OCI-LY3 (cell line): ENCODE results near the gene ACAT2.
"Not testable (repeated sequence)": the region's sequence is repeated elsewhere in the genome, so short reads cannot be mapped to it uniquely, and the experiment has no call there.

Experiments
- H2AFZ ChIP-seq: fragments of 200-600, 300-600 bp; shearing (Covaris generic); 2 replicates; pipeline ENCODE4 v1.6.0; 2014; ENCODE audit warnings: antibody characterized with exemption, low read depth, low read length
- H3K27ac ChIP-seq: fragments of 200-600, 300-600 bp; sonication (generic); 2 replicates; pipeline ENCODE4 v1.5.1; 2014; ENCODE audit warnings: mild to moderate bottlenecking, low read length, moderate library complexity, mixed read lengths
- H3K27me3 ChIP-seq: fragments of 200-600, 300-600 bp; sonication (generic); 2 replicates; pipeline ENCODE4 v1.6.1; 2014; ENCODE audit warnings: low read depth, low read length, mixed read lengths
- H3K36me3 ChIP-seq: fragments of 200-600, 300-600 bp; sonication (generic); replicated peaks from 2 replicates; pipeline ENCODE3; 2014; ENCODE audit warnings: low read depth, low read length, mixed read lengths
- H3K4me1 ChIP-seq: fragments of 300-600, 200-600 bp; sonication (generic); 2 replicates; pipeline ENCODE4 v1.6.1; 2014; ENCODE audit warnings: low read length, mixed read lengths
- H3K4me2 ChIP-seq: fragments of 200-600, 300-600 bp; sonication (generic); 2 replicates; pipeline ENCODE4 v1.6.1; 2014; ENCODE audit warnings: low read length, mixed read lengths
- H3K4me3 ChIP-seq: fragments of 300-600, 200-600 bp; sonication (generic); 2 replicates; pipeline ENCODE4 v1.5.1; 2014; ENCODE audit warnings: antibody characterized with exemption, mild to moderate bottlenecking, low read length, moderate library complexity
- H3K79me2 ChIP-seq: fragments of 300-600, 200-600 bp; shearing (Covaris generic); 2 replicates; pipeline ENCODE4 v1.6.1; 2014; ENCODE audit warnings: mild to moderate bottlenecking, low read length, mixed read lengths
- H3K9ac ChIP-seq: fragments of 300-600, 200-600 bp; shearing (Covaris generic); 2 replicates; pipeline ENCODE4 v1.6.0; 2014; ENCODE audit warnings: mild to moderate bottlenecking, low read length, moderate library complexity
- H3K9me3 ChIP-seq: fragments of 200-600, 300-600 bp; shearing (Covaris generic); 2 replicates; pipeline ENCODE4 v1.6.1; 2014; ENCODE audit warnings: low read length, mixed read lengths; ENCODE audit not compliant: insufficient read depth
- H4K20me1 ChIP-seq: fragments of 200-600, 300-600 bp; sonication (generic); 2 replicates; pipeline ENCODE4 v1.6.1; 2016; ENCODE audit warnings: low read length, mixed read lengths; ENCODE audit not compliant: insufficient read depth
- CTCF ChIP-seq: fragments of 200-600, 300-600 bp; sonication (generic); IDR thresholded peaks from 2 replicates; pipeline ENCODE4 v1.5.1; 2014; ENCODE audit warnings: antibody characterized with exemption, low read length, low read depth
- EZH2phosphoT487 ChIP-seq: fragments of 200-600 bp; shearing (Covaris generic); IDR thresholded peaks from 2 replicates; pipeline ENCODE4 v1.6.1; 2018; ENCODE audit warnings: antibody characterized with exemption, mixed run types, low read depth

Gene ACAT2

GRCh38 chr6:159724778-159725177 is 37.1 kb upstream of the ACAT2 start:
- peaks cover 19% of the 10 kb centered on the region for H4K20me1 ChIP-seq
- H3K4me2 ChIP-seq, result no peak overlapping the region
- no peak overlapping the region for H3K4me3 ChIP-seq
- no peak overlapping the region for H2AFZ ChIP-seq
- TF ChIP-seq CTCF, result no peak
- H3K9me3 ChIP-seq, result no peaks in the 10 kb centered on the region
- H3K36me3 ChIP-seq, result no peaks in the 10 kb centered on the region
- H3K4me1 ChIP-seq, result peaks cover 5% of the 10 kb centered on the region
- no peaks in the 10 kb centered on the region for H3K27me3 ChIP-seq
- H3K79me2 ChIP-seq, result peaks cover 72% of the 10 kb centered on the region
- H3K9ac ChIP-seq, result no peak overlapping the region
- H3K27ac ChIP-seq, result no peak overlapping the region

DNA sequence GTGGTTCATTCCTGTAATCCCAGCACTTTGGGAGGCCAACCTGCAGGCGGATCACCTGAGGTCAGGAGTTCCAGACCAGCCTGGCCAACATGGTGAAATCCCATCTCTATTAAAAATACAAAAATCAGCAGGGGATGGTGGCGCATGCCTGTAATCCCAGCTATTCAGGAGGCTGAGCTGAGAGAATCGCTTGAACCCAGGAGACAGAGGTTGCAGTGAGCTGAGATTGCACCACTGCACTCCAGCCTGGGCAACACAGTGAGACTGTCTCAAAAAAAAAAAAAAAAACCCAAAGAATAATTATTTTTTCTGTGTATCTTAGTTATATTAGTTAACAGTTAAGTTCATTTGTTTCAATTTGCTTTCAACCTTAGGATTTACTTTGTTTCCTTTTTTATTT is 36.6 kb upstream of the ACAT2 start:
- not testable (repeated sequence) for H3K27me3 ChIP-seq, H3K27ac ChIP-seq, H3K36me3 ChIP-seq, H3K4me3 ChIP-seq, H3K9me3 ChIP-seq, H3K4me1 ChIP-seq, H2AFZ ChIP-seq
- peak overlapping the region; percentile 98; the same call in 1 of the 2 replicates for H3K9ac ChIP-seq
- peaks cover 76% of the 10 kb centered on the region for H3K79me2 ChIP-seq
- peak overlapping the region; percentile 99; the same call in 1 of the 2 replicates for H3K4me2 ChIP-seq
- peaks cover 23% of the 10 kb centered on the region for H4K20me1 ChIP-seq

GRCh38 chr6:159726255-159726917 is 35.5 kb upstream of the ACAT2 start:
- H3K4me3 ChIP-seq, result peak overlapping the region; percentile 100
- no peak for TF ChIP-seq CTCF
- no peak for TF ChIP-seq EZH2phosphoT487
- no peaks in the 10 kb centered on the region for H3K27me3 ChIP-seq
- H3K79me2 ChIP-seq, result peaks cover 88% of the 10 kb centered on the region
- H3K27ac ChIP-seq, result peak overlapping the region; percentile 97
- peak overlapping the region; percentile 62; the same call in 1 of the 2 replicates for H2AFZ ChIP-seq
- peaks cover 7% of the 10 kb centered on the region for H3K36me3 ChIP-seq
- peak overlapping the region; percentile 99 for H3K4me2 ChIP-seq
- peak overlapping the region; percentile 98 for H3K9ac ChIP-seq
- H3K9me3 ChIP-seq, result no peaks in the 10 kb centered on the region
- H4K20me1 ChIP-seq, result peaks cover 35% of the 10 kb centered on the region
- H3K4me1 ChIP-seq, result peaks cover 13% of the 10 kb centered on the region

- Histone ChIP-seq H3K36me3 (peaks cover 11% of the 10 kb centered on the region), H2AFZ (peak within 1 kb of the TSS; percentile 77), H3K4me1 (peaks cover 16% of the 10 kb centered on the region)
Observed at GRCh38 chr6:159726918-159727716, 34.7 kb upstream of the ACAT2 start, which contains the start of gene WTAP. WTAP (plus strand) TSS chr6:159727506; CDS start chr6:159736266, 8,760 bp downstream.

More at GRCh38 chr6:159726918-159727716, 34.7 kb upstream of the ACAT2 start, which contains the start of gene WTAP:
- Histone ChIP-seq H3K9ac (peak within 1 kb of the TSS; percentile 98), H3K27ac (peak within 1 kb of the TSS; percentile 97), H3K4me3 (peak within 1 kb of the TSS; percentile 100), H3K9me3 (no peaks in the 10 kb centered on the region), H3K27me3 (no peaks in the 10 kb centered on the region), H4K20me1 (peaks cover 42% of the 10 kb centered on the region), H3K4me2 (peak within 1 kb of the TSS; percentile 99), H3K79me2 (peaks cover 94% of the 10 kb centered on the region)
- TF ChIP-seq EZH2phosphoT487 (no peak), CTCF (no peak)
